ENCODE data around the gene SAMD11.
"Not testable (repeated sequence)": the region's sequence is repeated elsewhere in the genome, so short reads cannot be mapped to it uniquely, and the experiment has no call there.

SAMD11 gene

GRCh38 chr1:923131-923990 is at the start of gene SAMD11:
TSS of gene SAMD11 (plus strand) at chr1:923923. CDS start at chr1:924432, 509 bp downstream.
- Histone ChIP-seq H3K4me2 (ENCODE audit: low read length) (peak within 1 kb of the TSS; percentile 55), H3F3A (ENCODE audit: control insufficient read depth, insufficient read depth) (no peaks in the 10 kb centered on the region), H3K9me2 (replicated peaks; ENCODE audit: control insufficient read depth, low read length) (no peaks in the 10 kb centered on the region), H4K20me1 (ENCODE audit: control insufficient read depth, insufficient read depth, low read depth, low read length) (no peaks in the 10 kb centered on the region; the same call in 1 of the 2 replicates), H3K9me3 (ENCODE audit: control insufficient read depth, insufficient read depth, low read length) (no peaks in the 10 kb centered on the region), H3K4me1 (ENCODE audit: control insufficient read depth, low read length) (peaks cover 20% of the 10 kb centered on the region), H3K4me3 (ENCODE audit: low read length) (peak within 1 kb of the TSS; percentile 17; the same call in 1 of the 2 replicates), H3K27me3 (ENCODE audit: control insufficient read depth, low read length) (peaks cover 65% of the 10 kb centered on the region), H3K36me3 (ENCODE audit: control insufficient read depth, low read length) (no peaks in the 10 kb centered on the region), H3K79me2 (ENCODE audit: control insufficient read depth, low read length) (no peaks in the 10 kb centered on the region), H3K27ac (ENCODE audit: low read depth, low read length) (no peak within 1 kb of the TSS)
- TF ChIP-seq EZH2phosphoT487 (IDR thresholded peaks at IDR 0.05; ENCODE audit: borderline replicate concordance, low read length) = no peak; the same call in 1 of the 2 replicates
- no peak for TF ChIP-seq CTCF (IDR thresholded peaks at IDR 0.05; ENCODE audit: low read depth, low read length, poor library complexity, severe bottlenecking)

- not testable (repeated sequence) for H3K4me1 ChIP-seq (ENCODE audit: control insufficient read depth, low read length); H3K9me3 ChIP-seq (ENCODE audit: control insufficient read depth, insufficient read depth, low read length); H3K36me3 ChIP-seq (ENCODE audit: control insufficient read depth, low read length); H3F3A ChIP-seq (ENCODE audit: control insufficient read depth, insufficient read depth); H3K79me2 ChIP-seq (ENCODE audit: control insufficient read depth, low read length); H4K20me1 ChIP-seq (ENCODE audit: control insufficient read depth, insufficient read depth, low read depth, low read length); H3K4me2 ChIP-seq (ENCODE audit: low read length); H3K4me3 ChIP-seq (ENCODE audit: low read length); H3K27ac ChIP-seq (ENCODE audit: low read depth, low read length); H3K9me2 ChIP-seq (replicated peaks; ENCODE audit: control insufficient read depth, low read length); H3K27me3 ChIP-seq (ENCODE audit: control insufficient read depth, low read length)
Measured at GRCh38 chr1:876428-877208, 47.1 kb upstream of the SAMD11 start.

- H3K9me2 ChIP-seq (replicated peaks; ENCODE audit: control insufficient read depth, low read length); H3K9me3 ChIP-seq (ENCODE audit: control insufficient read depth, insufficient read depth, low read length); H3K27me3 ChIP-seq (ENCODE audit: control insufficient read depth, low read length); H3K4me3 ChIP-seq (ENCODE audit: low read length); H3K4me2 ChIP-seq (ENCODE audit: low read length); H3K36me3 ChIP-seq (ENCODE audit: control insufficient read depth, low read length); H3K27ac ChIP-seq (ENCODE audit: low read depth, low read length); H3K4me1 ChIP-seq (ENCODE audit: control insufficient read depth, low read length); H3F3A ChIP-seq (ENCODE audit: control insufficient read depth, insufficient read depth); H3K79me2 ChIP-seq (ENCODE audit: control insufficient read depth, low read length); H4K20me1 ChIP-seq (ENCODE audit: control insufficient read depth, insufficient read depth, low read depth, low read length): not testable (repeated sequence)
Measured at GRCh38 chr1:877209-877986, 46.3 kb upstream of the SAMD11 start.

- H3F3A ChIP-seq (ENCODE audit: control insufficient read depth, insufficient read depth); H3K4me3 ChIP-seq (ENCODE audit: low read length); H3K36me3 ChIP-seq (ENCODE audit: control insufficient read depth, low read length); H3K9me3 ChIP-seq (ENCODE audit: control insufficient read depth, insufficient read depth, low read length); H3K79me2 ChIP-seq (ENCODE audit: control insufficient read depth, low read length); H4K20me1 ChIP-seq (ENCODE audit: control insufficient read depth, insufficient read depth, low read depth, low read length); H3K27ac ChIP-seq (ENCODE audit: low read depth, low read length); H3K4me2 ChIP-seq (ENCODE audit: low read length); H3K4me1 ChIP-seq (ENCODE audit: control insufficient read depth, low read length); H3K9me2 ChIP-seq (replicated peaks; ENCODE audit: control insufficient read depth, low read length): not testable (repeated sequence)
- peaks cover 21% of the 10 kb centered on the region for H3K27me3 ChIP-seq (ENCODE audit: control insufficient read depth, low read length)
Measured at GRCh38 chr1:880511-880910, 43.2 kb upstream of the SAMD11 start.

GRCh38 chr1:880915-881314 is 42.8 kb upstream of the SAMD11 start:
- H3K79me2 ChIP-seq (ENCODE audit: control insufficient read depth, low read length); H3K4me2 ChIP-seq (ENCODE audit: low read length); H3K27ac ChIP-seq (ENCODE audit: low read depth, low read length); H3K4me1 ChIP-seq (ENCODE audit: control insufficient read depth, low read length); H3K9me2 ChIP-seq (replicated peaks; ENCODE audit: control insufficient read depth, low read length); H4K20me1 ChIP-seq (ENCODE audit: control insufficient read depth, insufficient read depth, low read depth, low read length); H3K4me3 ChIP-seq (ENCODE audit: low read length); H3K36me3 ChIP-seq (ENCODE audit: control insufficient read depth, low read length); H3K9me3 ChIP-seq (ENCODE audit: control insufficient read depth, insufficient read depth, low read length); H3F3A ChIP-seq (ENCODE audit: control insufficient read depth, insufficient read depth): not testable (repeated sequence)
- H3K27me3 ChIP-seq (ENCODE audit: control insufficient read depth, low read length) = peaks cover 23% of the 10 kb centered on the region
